T-cell (primary cell): ENCODE data around the gene C7. TPM values are rescaled to one million over a fixed set of nuclear protein-coding genes. Genes with fewer than 3 reads are reported as not detected.
"Not testable (repeated sequence)": the region's sequence is repeated elsewhere in the genome, so short reads cannot be mapped to it uniquely, and the experiment has no call there.

Experiments used
- ATAC-seq, 4 experiments: fragments of 200-7000 bp in 3 of 4; fragments of 150-1000 bp in 1 of 4; cut with Tn5 transposase; replicated peaks in 1 of 4; 1 replicate in 3 of 4; 2 replicates in 1 of 4; pipeline ENCODE4 v1.10.0; 2021; ENCODE audit warnings: moderate library complexity in 3 of 4, mild to moderate bottlenecking in 2 of 4, moderate number of reproducible peaks in 1 of 4
- CTCF ChIA-PET, 2 donors: fragments of 300-600 bp; sonication (Branson Sonifier 250); formaldehyde crosslinking; loops; one replicate each; lab custom pipeline; 2022; ENCODE audit warnings: antibody characterized with exemption in 2 of 2; lab: Charles Lee
- POLR2A ChIA-PET, 2 donors: fragments of 300-600 bp; sonication (Branson Sonifier 250); formaldehyde crosslinking; loops; one replicate each; lab custom pipeline; 2022; ENCODE audit warnings: antibody characterized with exemption in 2 of 2; lab: Charles Lee
- DNase-seq, 35 experiments: peaks; one replicate each; pipeline versions ENCODE4 v3.0.0 to v3.0.0-alpha.2; 2013 to 2023
- H3K27ac ChIP-seq: one replicate; pipeline ENCODE4 v1.5.1; 2013; ENCODE audit warnings: low read length
- H3K27me3 ChIP-seq, 2 experiments: replicated peaks in 1 of 2; 1 replicate in 1 of 2; 2 replicates in 1 of 2; pipeline versions ENCODE4 v1.6.1 to v1.7.0; 2013; ENCODE audit warnings: low read length in 1 of 2, mixed read lengths in 1 of 2; ENCODE audit not compliant: control insufficient read depth in 2 of 2, insufficient read depth in 2 of 2; ENCODE audit errors: extremely low read depth in 1 of 2
- H3K36me3 ChIP-seq, 2 donors: 1 replicate in 1 of 2; 2 replicates in 1 of 2; pipeline versions ENCODE4 v1.6.1 to v1.7.0; 2013; ENCODE audit warnings: low read length in 1 of 2; ENCODE audit not compliant: control insufficient read depth in 2 of 2, insufficient read depth in 1 of 2; ENCODE audit errors: extremely low read depth in 1 of 2
- H3K4me1 ChIP-seq, 2 experiments: 1 replicate in 1 of 2; 2 replicates in 1 of 2; pipeline versions ENCODE4 v1.6.1 to v1.7.0; 2013; ENCODE audit warnings: low read length in 2 of 2, mixed read lengths in 1 of 2; ENCODE audit not compliant: insufficient read depth in 2 of 2, control insufficient read depth in 1 of 2; ENCODE audit errors: extremely low read depth in 1 of 2
- H3K4me3 ChIP-seq, 2 donors: 1 replicate in 1 of 2; 2 replicates in 1 of 2; pipeline versions ENCODE4 v1.5.1 to v1.7.0; 2013; ENCODE audit warnings: mild to moderate bottlenecking in 2 of 2, low read length in 1 of 2, moderate library complexity in 1 of 2; ENCODE audit not compliant: control insufficient read depth in 1 of 2; ENCODE audit errors: extremely low read depth in 1 of 2
- H3K9me3 ChIP-seq: 2 replicates; pipeline ENCODE4 v1.7.0; 2013
- H3K27ac Mint-ChIP-seq, 2 donors: one replicate each; pipeline ENCODE4 v1.8.0; 2020 to 2021; ENCODE audit warnings: mild to moderate bottlenecking in 2 of 2, mixed read lengths in 2 of 2
- H3K27me3 Mint-ChIP-seq, 2 donors: one replicate each; pipeline ENCODE4 v1.8.0; 2021 to 2022; ENCODE audit warnings: mixed read lengths in 2 of 2
- H3K36me3 Mint-ChIP-seq: one replicate; pipeline ENCODE4 v1.8.0; 2021; ENCODE audit warnings: mixed read lengths
- H3K4me1 Mint-ChIP-seq, 3 donors: one replicate each; pipeline ENCODE4 v1.8.0; 2020 to 2022; ENCODE audit warnings: mixed read lengths in 3 of 3, mild to moderate bottlenecking in 1 of 3
- H3K4me3 Mint-ChIP-seq, 3 donors: one replicate each; pipeline ENCODE4 v1.8.0; 2020 to 2022; ENCODE audit warnings: mild to moderate bottlenecking in 3 of 3, mixed read lengths in 3 of 3, moderate library complexity in 3 of 3
- H3K9me3 Mint-ChIP-seq, 3 donors: one replicate each; pipeline ENCODE4 v1.8.0; 2020 to 2022; ENCODE audit warnings: mixed read lengths in 3 of 3
- WGBS: methylation state at CpG from one replicate; pipeline ENCODE4 v1.1.5; 2013; ENCODE audit warnings: missing lambda C conversion rate; ENCODE audit not compliant: insufficient coverage; 5-methylcytosine and 5-hydroxymethylcytosine counted together
- total RNA-seq, 35 experiments: library from RNA in 6 of 35; stranded (reverse) in 6 of 35; fragments of 120-200 nt in 1 of 35; gene quantifications; one replicate each; pipeline versions ENCODE4 v1.2.1 to v1.2.4 and lab custom pipeline; 2013 to 2026

Gene C7
- 1 to 10 TPM in 3 of 5 donors, not detected in 2; 1.4 to 3.4 (median 2.9) TPM for total RNA-seq
- total RNA-seq (2013) = 1.0 TPM
- 0 to 0.09 (median 0) reads per million in 29 experiments for total RNA-seq (lab: John Stamatoyannopoulos, UW)

DNA sequence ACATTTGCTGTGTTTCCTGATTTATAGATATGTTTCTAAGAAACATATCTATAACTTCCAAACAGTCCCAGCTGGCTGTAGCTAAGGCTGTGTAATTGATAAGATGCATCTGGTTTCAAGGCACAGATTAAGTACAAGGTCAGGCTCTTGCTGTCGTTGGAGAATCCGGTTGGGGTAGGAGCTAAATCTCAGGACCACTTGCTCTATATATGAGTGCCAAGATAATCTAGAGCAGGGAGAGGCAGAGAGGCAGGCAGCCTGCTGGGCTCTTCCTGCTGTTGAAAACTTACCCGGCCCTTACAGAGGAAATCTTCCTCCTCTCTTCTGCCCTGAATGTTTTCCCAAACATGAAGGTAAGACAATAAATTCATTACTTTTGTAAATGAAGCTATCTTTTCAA lies at the start of gene C7:
Gene C7, plus strand, starts transcription at position 234 of the 400 bp plus-strand sequence. Its CDS starts 114 bp downstream, at position 348.
- peaks cover 26 to 34% of the 10 kb centered on the region in 2 donors for H3K27me3 Mint-ChIP-seq
- Histone ChIP-seq H3K9me3 (no peaks in the 10 kb centered on the region), H3K27ac (no peak within 1 kb of the TSS), H3K4me1 (no peaks in the 10 kb centered on the region), H3K27me3 (peaks cover 0 to 2% of the 10 kb centered on the region in 2 experiments), H3K36me3 (no peaks in the 10 kb centered on the region), H3K4me3 (no peak within 1 kb of the TSS)
- DNase-seq (no peak), ATAC-seq (no peak)
- no peaks in the 10 kb centered on the region for H3K9me3 Mint-ChIP-seq
- H3K4me1 Mint-ChIP-seq = no peaks in the 10 kb centered on the region
- WGBS = 51% methylated on average over 2 of the region's 3 CpGs
- ChIA-PET POLR2A (no interaction called here), CTCF (interaction anchor here (0.5 to 0.6 kb wide), 2 partner anchors 32 to 59 kb away, joined by 4 read pairs; no protein-coding TSS in a partner anchor)
- no peak within 1 kb of the TSS for H3K4me3 Mint-ChIP-seq
- no peaks in the 10 kb centered on the region for H3K36me3 Mint-ChIP-seq
- H3K27ac Mint-ChIP-seq = no peak within 1 kb of the TSS

DNA sequence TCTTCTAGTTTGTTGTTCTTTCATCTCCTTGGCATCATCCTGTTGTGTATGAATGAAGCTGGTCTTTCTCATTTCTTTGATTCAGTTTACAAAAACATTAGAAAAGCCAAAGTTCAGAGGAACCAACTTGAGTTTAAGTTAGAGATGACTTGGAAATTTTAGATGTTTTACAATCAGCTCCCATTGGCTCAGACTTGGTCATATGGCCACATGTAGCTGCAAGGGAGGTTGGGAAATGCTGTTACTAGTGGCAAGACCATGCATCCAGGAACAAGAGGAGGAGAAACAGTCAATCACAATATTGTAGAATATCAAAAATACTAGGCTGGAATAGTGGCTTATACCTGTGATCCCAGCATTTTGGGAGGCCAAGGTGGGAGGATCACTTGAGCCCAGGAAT lies 48.6 kb upstream of the C7 start:
- H3K4me3 ChIP-seq = no peak overlapping the region
- no peaks in the 10 kb centered on the region for H3K36me3 ChIP-seq
- no peak overlapping the region for H3K4me3 Mint-ChIP-seq
- no peaks in the 10 kb centered on the region for H3K27me3 ChIP-seq
- no peaks in the 10 kb centered on the region for H3K4me1 Mint-ChIP-seq
- peaks cover 8 to 13% (median 8%) of the 10 kb centered on the region in 3 donors for H3K9me3 Mint-ChIP-seq
- H3K36me3 Mint-ChIP-seq = peaks cover 7% of the 10 kb centered on the region
- POLR2A ChIA-PET = no interaction called here
- no peaks in the 10 kb centered on the region for H3K4me1 ChIP-seq
- no peaks in the 10 kb centered on the region for H3K27me3 Mint-ChIP-seq
- no peaks in the 10 kb centered on the region for H3K9me3 ChIP-seq
- no peak overlapping the region for H3K27ac ChIP-seq
- CTCF ChIA-PET = no interaction called here
- ATAC-seq = no peak
- DNase-seq = no peak
- H3K27ac Mint-ChIP-seq = no peak overlapping the region

DNA sequence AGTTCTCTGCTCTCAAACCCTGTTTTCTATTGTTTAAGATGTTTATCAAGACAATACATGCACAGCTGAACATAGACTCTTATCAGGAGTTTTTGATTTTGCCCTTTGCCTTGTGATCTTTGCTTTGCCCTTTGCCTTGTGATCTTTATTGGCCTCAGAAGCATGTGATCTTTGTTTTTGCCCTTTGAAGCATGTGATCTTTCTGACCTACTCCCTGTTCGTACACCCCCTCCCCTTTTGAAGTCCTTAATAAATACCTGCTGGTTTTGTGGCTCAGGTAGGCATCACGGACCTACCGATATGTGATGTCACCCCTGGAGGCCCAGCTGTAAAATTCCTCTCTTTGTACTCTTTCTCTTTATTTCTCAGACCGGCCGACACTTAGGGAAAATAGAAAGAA lies 44.3 kb upstream of the C7 start:
- H3K9me3 Mint-ChIP-seq = peaks cover 8 to 13% (median 8%) of the 10 kb centered on the region in 3 donors
- CTCF ChIA-PET, H3K36me3 Mint-ChIP-seq, ATAC-seq, H3K9me3 ChIP-seq, POLR2A ChIA-PET, H3K4me1 Mint-ChIP-seq, H3K4me1 ChIP-seq, H3K27me3 Mint-ChIP-seq, H3K36me3 ChIP-seq, H3K4me3 Mint-ChIP-seq, H3K4me3 ChIP-seq, DNase-seq, H3K27me3 ChIP-seq, H3K27ac Mint-ChIP-seq, H3K27ac ChIP-seq: not testable (repeated sequence)
- WGBS = 44% methylated on average over 1 of the region's 5 CpGs

DNA sequence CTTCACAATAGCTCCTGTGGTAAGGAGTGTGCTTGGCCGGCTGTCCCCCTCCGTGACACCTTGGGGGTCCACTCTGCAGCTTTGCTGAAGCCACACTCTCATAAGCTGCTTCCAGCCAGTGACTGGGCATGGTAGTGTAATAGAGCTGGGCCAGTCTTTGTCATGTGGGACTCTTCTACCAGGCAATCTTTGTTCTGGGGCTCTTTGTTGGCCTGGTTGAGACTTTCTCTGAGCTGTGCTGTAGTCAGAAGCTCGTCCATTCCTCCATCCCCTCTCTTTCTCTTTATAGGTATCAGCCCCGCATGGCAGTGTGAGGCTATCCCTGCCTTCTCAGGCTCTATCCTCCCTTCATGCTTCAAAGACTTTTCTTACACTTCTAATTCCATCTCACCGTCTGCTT lies 42.5 kb upstream of the C7 start:
- peaks cover 0 to 1% of the 10 kb centered on the region in 2 donors for H3K27me3 Mint-ChIP-seq
- ChIA-PET CTCF (interaction anchor here in 1 of 2 donors (0.6 kb wide), 1 partner anchor 22 kb away, joined by 5 read pairs; no protein-coding TSS in a partner anchor), POLR2A (no interaction called here)
- no peak overlapping the region for H3K27ac Mint-ChIP-seq
- no peaks in the 10 kb centered on the region for H3K27me3 ChIP-seq
- no peak overlapping the region for H3K4me3 ChIP-seq
- H3K9me3 Mint-ChIP-seq = peaks cover 8 to 13% (median 8%) of the 10 kb centered on the region in 3 donors
- no peak overlapping the region for H3K27ac ChIP-seq
- DNase-seq (no peak), ATAC-seq (no peak)
- H3K4me1 Mint-ChIP-seq = no peaks in the 10 kb centered on the region
- no peaks in the 10 kb centered on the region for H3K4me1 ChIP-seq
- H3K36me3 ChIP-seq = no peaks in the 10 kb centered on the region
- peaks cover 6% of the 10 kb centered on the region for H3K36me3 Mint-ChIP-seq
- H3K4me3 Mint-ChIP-seq = no peak overlapping the region
- no peaks in the 10 kb centered on the region for H3K9me3 ChIP-seq
- 17% methylated on average over 1 of the region's 5 CpGs for WGBS

DNA sequence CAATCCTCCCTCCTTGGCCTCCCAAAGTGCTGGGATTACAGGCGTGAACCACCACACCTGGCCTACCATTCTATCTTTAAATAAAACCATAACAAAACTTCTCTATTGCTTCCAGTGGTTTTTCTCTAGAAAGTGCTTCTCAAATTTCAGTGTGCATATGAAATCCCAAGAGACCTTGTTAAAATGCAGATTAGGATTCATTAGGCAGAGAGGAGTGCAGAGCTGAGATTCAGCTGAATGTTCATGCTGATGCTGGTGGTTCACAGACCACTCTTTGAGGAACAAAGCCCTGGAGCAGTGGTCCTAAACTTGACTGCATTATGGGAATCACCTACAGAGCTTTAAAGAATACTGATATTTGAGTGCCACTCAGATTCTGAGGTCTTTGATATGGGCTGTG lies 39.9 kb upstream of the C7 start:
- Histone ChIP-seq H3K4me1 (no peaks in the 10 kb centered on the region), H3K27ac (no peak overlapping the region), H3K27me3 (no peaks in the 10 kb centered on the region), H3K36me3 (no peaks in the 10 kb centered on the region), H3K4me3 (no peak overlapping the region), H3K9me3 (no peaks in the 10 kb centered on the region)
- CTCF ChIA-PET = interaction anchor here (0.5 to 0.7 kb wide), 2 partner anchors 20 to 71 kb away, joined by 3 read pairs; no protein-coding TSS in a partner anchor
- POLR2A ChIA-PET = no interaction called here
- ATAC-seq = no peak
- 100% methylated on average over 1 of the region's 1 CpG for WGBS
- DNase-seq = no peak
- no peak overlapping the region for H3K4me3 Mint-ChIP-seq
- peaks cover 8 to 10% (median 8%) of the 10 kb centered on the region in 3 donors for H3K9me3 Mint-ChIP-seq
- no peaks in the 10 kb centered on the region for H3K4me1 Mint-ChIP-seq
- H3K27me3 Mint-ChIP-seq = peaks cover 0 to 4% of the 10 kb centered on the region in 2 donors
- peaks cover 6% of the 10 kb centered on the region for H3K36me3 Mint-ChIP-seq
- no peak overlapping the region for H3K27ac Mint-ChIP-seq

DNA sequence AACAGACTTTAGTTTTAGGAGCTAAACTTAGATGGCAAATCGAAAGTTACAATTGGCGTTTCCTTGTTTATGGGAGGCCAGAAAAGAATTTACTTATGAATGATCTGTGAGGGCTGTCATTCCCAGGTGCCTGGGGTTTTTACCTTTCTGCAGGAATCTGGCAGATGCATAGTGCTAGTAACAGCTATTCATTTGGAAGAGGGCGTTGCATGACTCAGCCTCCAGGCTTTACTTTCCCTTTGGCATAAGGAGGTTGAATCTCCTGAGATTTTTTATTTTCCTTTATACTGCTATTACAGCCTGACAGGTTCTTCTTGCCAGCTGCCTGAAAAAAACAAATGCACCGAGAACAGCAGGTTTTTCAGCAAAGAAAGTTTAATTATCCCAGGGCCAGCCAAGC lies 38.1 kb upstream of the C7 start:
- no peak overlapping the region for H3K4me3 Mint-ChIP-seq
- Histone ChIP-seq H3K27me3 (no peaks in the 10 kb centered on the region), H3K4me1 (no peaks in the 10 kb centered on the region), H3K9me3 (no peaks in the 10 kb centered on the region), H3K4me3 (no peak overlapping the region), H3K36me3 (no peaks in the 10 kb centered on the region), H3K27ac (no peak overlapping the region)
- CTCF ChIA-PET = no interaction called here
- ATAC-seq (no peak), DNase-seq (no peak)
- POLR2A ChIA-PET = interaction anchor here in 1 of 2 donors (0.6 kb wide), 1 partner anchor 73 kb away, joined by 3 read pairs; no protein-coding TSS in a partner anchor
- H3K27me3 Mint-ChIP-seq = peaks cover 0 to 4% of the 10 kb centered on the region in 2 donors
- no peaks in the 10 kb centered on the region for H3K9me3 Mint-ChIP-seq
- H3K27ac Mint-ChIP-seq = no peak overlapping the region
- WGBS = 100% methylated on average over 2 of the region's 4 CpGs
- no peaks in the 10 kb centered on the region for H3K4me1 Mint-ChIP-seq
- no peaks in the 10 kb centered on the region for H3K36me3 Mint-ChIP-seq

DNA sequence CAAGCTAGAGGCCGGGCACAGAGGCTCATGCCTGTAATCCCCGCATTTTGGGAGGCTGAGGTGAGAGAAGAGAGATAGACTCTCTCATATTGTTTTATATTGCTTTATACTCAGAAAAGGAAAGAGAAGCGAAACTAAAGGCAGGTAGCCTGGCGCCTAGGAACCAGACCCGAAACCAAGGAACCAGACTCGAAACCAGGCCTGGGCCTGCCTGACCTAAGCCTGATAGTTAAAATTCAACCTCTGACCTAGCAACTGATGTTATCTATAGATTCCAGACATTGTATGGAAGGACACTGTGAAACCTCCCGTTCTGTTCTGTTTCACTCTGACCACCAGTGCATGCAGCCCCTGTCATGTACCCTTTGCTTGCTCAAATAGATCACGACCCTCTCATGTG lies 37.0 kb upstream of the C7 start:
- ATAC-seq, CTCF ChIA-PET, H3K27ac ChIP-seq, H3K36me3 Mint-ChIP-seq, H3K4me1 ChIP-seq, H3K27me3 ChIP-seq, H3K4me1 Mint-ChIP-seq, POLR2A ChIA-PET, DNase-seq, H3K4me3 Mint-ChIP-seq, H3K36me3 ChIP-seq, H3K27me3 Mint-ChIP-seq, H3K4me3 ChIP-seq, H3K27ac Mint-ChIP-seq, H3K9me3 ChIP-seq, H3K9me3 Mint-ChIP-seq: not testable (repeated sequence)
- WGBS = 100% methylated on average over 2 of the region's 8 CpGs
